ENCODE data around the gene TNNT3.
"Not testable (repeated sequence)": the region's sequence is repeated elsewhere in the genome, so short reads cannot be mapped to it uniquely, and the experiment has no call there.

TNNT3 gene

GRCh38 chr11:1919391-1920127 is at the start of gene TNNT3:
TNNT3 (plus strand) TSS chr11:1919703; CDS start chr11:1922875, 3,172 bp downstream.
- Histone ChIP-seq H3K27me3 (ENCODE audit: low read depth) (no peaks in the 10 kb centered on the region), H3K36me3 (replicated peaks) (no peaks in the 10 kb centered on the region), H3K4me1 (no peaks in the 10 kb centered on the region), H3K4me3 (no peak within 1 kb of the TSS), H3K9me3 (no peaks in the 10 kb centered on the region)
- DNase-seq (ENCODE audit: low spot score in 2 of 2) = no peak
- in situ Hi-C loops (cut with MboI; ENCODE audit: low sequenced_read_pairs) = loop anchor here (5.0 kb wide), 1 partner anchor 37 kb away; no protein-coding TSS in a partner anchor

DNA sequence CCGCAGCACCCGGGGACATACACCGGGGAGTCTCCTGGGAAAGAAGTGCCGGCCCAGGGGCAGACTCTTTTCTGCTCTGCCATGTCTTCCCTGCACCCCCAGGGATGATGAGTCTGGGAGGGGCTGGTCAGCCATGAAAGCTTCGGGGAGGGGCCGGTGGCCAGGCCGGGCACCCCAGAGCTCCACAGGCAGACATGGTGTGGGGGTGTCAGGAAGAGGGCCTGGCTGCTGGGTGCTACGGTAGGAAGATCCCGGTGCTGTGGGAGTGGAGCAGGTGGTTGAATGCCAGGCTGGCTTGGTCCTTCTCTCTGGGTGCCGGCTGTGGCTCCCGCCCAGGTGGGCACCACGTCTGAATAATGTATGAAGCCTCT is 49.2 kb upstream of the TNNT3 start:
- Histone ChIP-seq H3K27me3 (ENCODE audit: low read depth) (peaks cover 26% of the 10 kb centered on the region; the same call in 1 of the 2 replicates), H3K9me3 (no peaks in the 10 kb centered on the region), H3K4me1 (no peaks in the 10 kb centered on the region), H3K36me3 (replicated peaks) (no peaks in the 10 kb centered on the region), H3K4me3 (no peak overlapping the region)
- in situ Hi-C loops (cut with MboI; ENCODE audit: low sequenced_read_pairs) = loop anchor here (25.0 kb wide), 1 partner anchor 292 kb away; the partner anchor contains the start of genes INS and TH
- DNase-seq (ENCODE audit: low spot score in 2 of 2) = no peak

DNA sequence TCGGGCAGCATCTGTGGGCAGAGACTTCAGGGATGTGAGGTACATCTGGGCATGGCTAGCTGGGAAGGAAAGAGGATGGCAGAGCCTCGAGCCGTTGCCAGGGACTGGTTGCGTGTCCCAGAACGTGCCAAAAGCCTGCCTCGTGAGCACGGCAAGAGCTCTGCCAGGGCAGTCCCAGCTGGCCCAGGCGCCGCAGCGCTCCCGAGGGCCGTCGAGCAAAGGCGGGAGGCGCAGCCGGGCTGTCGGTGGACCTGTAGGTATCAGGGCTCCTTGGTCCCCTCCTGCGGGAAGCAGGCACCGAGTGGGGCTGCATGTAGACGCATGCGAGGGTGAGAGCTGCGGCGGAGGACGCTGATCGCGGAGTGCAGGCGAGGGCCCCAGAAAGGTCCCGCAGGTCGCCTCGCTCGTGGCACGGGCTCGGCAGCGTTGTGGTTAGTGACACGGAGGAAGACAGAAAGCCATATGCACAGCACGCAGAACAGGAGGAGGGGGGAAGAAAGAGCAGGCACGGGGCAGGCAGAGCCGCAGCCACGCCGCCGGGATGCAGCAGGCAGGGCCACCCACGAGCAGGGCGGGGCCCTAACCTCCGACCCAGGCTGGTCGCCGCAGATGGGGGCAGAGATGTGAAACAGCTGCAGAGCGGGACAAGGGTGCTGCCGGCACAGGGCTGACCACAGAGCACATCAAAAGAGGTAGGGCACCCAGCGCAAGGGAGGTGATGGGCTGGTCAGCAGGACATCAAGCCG is 48.6 kb upstream of the TNNT3 start:
- H3K9me3 ChIP-seq = no peaks in the 10 kb centered on the region
- in situ Hi-C loops (cut with MboI; ENCODE audit: low sequenced_read_pairs) = loop anchor here (25.0 kb wide), 1 partner anchor 291 kb away; the partner anchor contains the start of genes INS and TH
- DNase-seq (ENCODE audit: low spot score in 2 of 2) = no peak
- no peaks in the 10 kb centered on the region for H3K36me3 ChIP-seq (replicated peaks)
- H3K4me1 ChIP-seq = no peaks in the 10 kb centered on the region
- no peak overlapping the region for H3K4me3 ChIP-seq
- H3K27me3 ChIP-seq (ENCODE audit: low read depth) = peaks cover 26% of the 10 kb centered on the region; the same call in 1 of the 2 replicates

DNA sequence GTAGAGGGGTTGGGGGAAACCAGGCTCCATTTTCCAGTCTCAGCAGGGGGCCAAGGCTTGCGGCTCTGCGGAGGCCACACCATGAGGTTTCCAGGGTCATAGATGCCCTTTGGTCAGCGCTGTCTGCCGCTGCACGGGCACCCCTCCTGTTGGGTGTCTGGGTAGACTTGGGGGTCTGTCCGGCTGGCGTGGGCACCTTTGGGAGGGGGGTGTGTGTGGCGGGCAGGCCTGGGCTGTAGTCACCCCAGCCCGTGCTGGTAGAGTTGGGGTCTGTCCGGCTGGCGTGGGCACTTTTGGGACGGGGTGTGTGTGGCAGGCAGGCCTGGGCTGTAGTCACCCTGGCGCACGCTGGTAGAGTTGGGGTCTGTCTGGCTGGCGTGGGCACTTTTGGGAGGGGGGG is 48.0 kb upstream of the TNNT3 start:
- no peaks in the 10 kb centered on the region for H3K4me1 ChIP-seq
- in situ Hi-C loops (cut with MboI; ENCODE audit: low sequenced_read_pairs) = loop anchor here (25.0 kb wide), 1 partner anchor 291 kb away; the partner anchor contains the start of genes INS and TH
- H3K9me3 ChIP-seq = no peaks in the 10 kb centered on the region
- DNase-seq (ENCODE audit: low spot score in 2 of 2) = no peak
- no peak overlapping the region for H3K4me3 ChIP-seq
- peaks cover 26% of the 10 kb centered on the region; the same call in 1 of the 2 replicates for H3K27me3 ChIP-seq (ENCODE audit: low read depth)
- H3K36me3 ChIP-seq (replicated peaks) = no peaks in the 10 kb centered on the region

- no peak for DNase-seq (ENCODE audit: low spot score in 2 of 2)
- H3K4me1 ChIP-seq = no peaks in the 10 kb centered on the region
- no peaks in the 10 kb centered on the region for H3K9me3 ChIP-seq
- no peaks in the 10 kb centered on the region for H3K36me3 ChIP-seq (replicated peaks)
- in situ Hi-C loops (cut with MboI; ENCODE audit: low sequenced_read_pairs) = loop anchor here (25.0 kb wide), 1 partner anchor 290 kb away; the partner anchor contains the start of genes INS and TH
- no peak overlapping the region for H3K4me3 ChIP-seq
- H3K27me3 ChIP-seq (ENCODE audit: low read depth) = peaks cover 26% of the 10 kb centered on the region; the same call in 1 of the 2 replicates
These were observed 47.1 kb upstream of the TNNT3 start for GRCh38 chr11:1872267-1872985.

DNA sequence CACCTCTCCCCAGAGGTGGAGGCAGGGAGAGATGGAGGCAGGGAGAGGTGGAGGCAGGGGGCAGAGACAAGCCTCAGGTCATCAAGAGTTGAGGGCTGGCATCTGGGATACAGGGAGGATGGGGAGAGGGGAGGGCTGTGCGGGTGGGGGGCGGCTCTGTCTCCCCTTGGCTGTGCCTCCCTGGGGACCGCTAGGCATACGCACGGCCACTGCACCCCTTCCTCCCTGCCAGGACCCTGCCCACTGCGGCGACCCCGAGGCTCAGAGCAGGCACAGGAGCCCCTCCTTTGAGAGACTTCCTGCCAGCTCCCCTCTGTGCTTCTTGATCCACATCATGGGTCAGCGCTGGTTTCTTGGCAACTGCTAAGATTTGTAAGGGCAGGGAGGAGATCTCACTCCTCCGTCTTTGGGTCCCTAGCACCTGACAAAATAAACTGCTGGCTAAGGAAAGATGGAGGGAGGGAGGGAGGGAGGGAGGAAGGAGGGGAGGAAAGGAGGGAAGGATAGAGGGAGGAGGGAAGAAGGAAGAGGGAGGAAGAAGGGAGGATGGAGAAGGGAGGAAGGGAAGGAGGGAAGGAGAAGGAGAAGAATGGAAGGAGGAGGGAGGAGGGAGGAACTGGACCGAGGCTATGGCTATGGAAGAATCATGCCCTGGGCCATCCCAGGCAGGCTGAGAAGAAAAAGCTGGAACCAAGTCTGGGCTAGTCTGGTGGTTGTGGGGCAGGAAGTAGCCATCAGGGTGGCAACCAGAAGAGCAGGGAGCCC is 46.3 kb upstream of the TNNT3 start:
- DNase-seq (ENCODE audit: low spot score in 2 of 2) = no peak
- Histone ChIP-seq H3K9me3 (no peaks in the 10 kb centered on the region), H3K36me3 (replicated peaks) (no peaks in the 10 kb centered on the region), H3K4me1 (no peaks in the 10 kb centered on the region), H3K27me3 (ENCODE audit: low read depth) (peaks cover 26% of the 10 kb centered on the region; the same call in 1 of the 2 replicates), H3K4me3 (no peak overlapping the region)
- in situ Hi-C loops (cut with MboI; ENCODE audit: low sequenced_read_pairs) = loop anchor here (25.0 kb wide), 1 partner anchor 289 kb away; the partner anchor contains the start of genes INS and TH

DNA sequence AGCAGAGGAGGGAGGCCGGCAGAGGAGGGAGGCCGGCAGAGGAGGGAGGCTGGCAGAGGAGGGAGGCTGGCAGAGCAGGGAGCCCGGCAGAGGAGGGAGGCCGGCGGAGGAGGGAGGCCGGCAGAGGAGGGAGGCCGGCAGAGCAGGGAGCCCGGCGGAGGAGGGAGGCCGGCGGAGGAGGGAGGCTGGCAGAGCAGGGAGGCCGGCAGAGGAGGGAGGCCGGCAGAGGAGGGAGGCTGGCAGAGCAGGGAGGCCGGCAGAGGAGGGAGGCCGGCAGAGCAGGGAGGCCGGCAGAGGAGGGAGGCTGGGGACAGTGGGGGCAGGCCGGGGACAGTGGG is 45.7 kb upstream of the TNNT3 start:
- H3K4me1 ChIP-seq; DNase-seq (ENCODE audit: low spot score in 2 of 2); H3K36me3 ChIP-seq (replicated peaks); H3K9me3 ChIP-seq; H3K4me3 ChIP-seq: not testable (repeated sequence)
- in situ Hi-C loops (cut with MboI; ENCODE audit: low sequenced_read_pairs) = loop anchor here (25.0 kb wide), 1 partner anchor 289 kb away; the partner anchor contains the start of genes INS and TH
- H3K27me3 ChIP-seq (ENCODE audit: low read depth) = peaks cover 23% of the 10 kb centered on the region; the same call in 1 of the 2 replicates

GRCh38 chr11:1874441-1875092 is 44.9 kb upstream of the TNNT3 start:
- not testable (repeated sequence) for H3K4me3 ChIP-seq; DNase-seq (ENCODE audit: low spot score in 2 of 2); H3K4me1 ChIP-seq; H3K36me3 ChIP-seq (replicated peaks); H3K9me3 ChIP-seq
- in situ Hi-C loops (cut with MboI; ENCODE audit: low sequenced_read_pairs) = loop anchor here (25.0 kb wide), 1 partner anchor 288 kb away; the partner anchor contains the start of genes INS and TH
- H3K27me3 ChIP-seq (ENCODE audit: low read depth) = peaks cover 19% of the 10 kb centered on the region; the same call in 1 of the 2 replicates

DNA sequence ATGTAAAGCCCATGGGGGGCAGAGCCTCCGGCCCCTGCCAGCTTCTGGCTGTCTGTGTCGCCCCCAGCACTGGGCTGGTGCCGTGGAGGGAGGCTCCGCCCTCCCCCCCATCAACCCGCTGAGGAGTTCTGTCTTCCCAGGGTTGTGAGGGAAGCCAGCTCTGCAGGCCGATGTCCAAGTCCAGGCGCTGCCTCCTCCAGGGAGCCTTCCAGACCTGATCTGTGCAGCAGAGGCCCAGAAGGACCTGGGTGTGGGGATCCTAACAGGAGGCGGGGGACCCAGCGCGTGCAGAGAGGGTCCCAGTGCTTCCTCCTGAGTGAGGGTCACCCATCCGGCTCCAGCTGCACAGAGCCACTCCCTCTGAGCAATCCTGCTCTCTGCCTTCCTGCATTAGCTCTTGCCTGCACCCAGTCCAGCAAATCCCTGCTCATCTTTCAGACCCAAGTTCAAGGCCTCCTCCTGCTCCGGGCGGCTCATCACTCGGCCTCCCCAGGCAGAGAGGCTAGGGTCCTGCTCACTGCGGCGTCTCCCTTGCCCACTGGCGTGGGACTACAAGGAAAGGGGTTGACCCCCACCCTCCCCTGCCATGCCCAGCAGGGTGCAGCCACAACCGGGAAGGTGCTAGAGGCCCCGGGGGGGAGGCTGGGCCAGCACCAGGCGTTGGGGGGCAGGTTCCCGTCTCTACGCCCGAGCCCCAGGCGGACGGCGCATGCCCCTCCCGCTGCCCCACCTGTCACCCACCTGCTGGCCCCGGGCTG is 44.2 kb upstream of the TNNT3 start:
- in situ Hi-C loops (cut with MboI; ENCODE audit: low sequenced_read_pairs) = no loop called here
- no peaks in the 10 kb centered on the region for H3K36me3 ChIP-seq (replicated peaks)
- H3K4me1 ChIP-seq = no peaks in the 10 kb centered on the region
- no peak for DNase-seq (ENCODE audit: low spot score in 2 of 2)
- H3K27me3 ChIP-seq (ENCODE audit: low read depth) = peaks cover 12% of the 10 kb centered on the region; the same call in 1 of the 2 replicates
- H3K9me3 ChIP-seq = no peaks in the 10 kb centered on the region
- H3K4me3 ChIP-seq = no peak overlapping the region

DNA sequence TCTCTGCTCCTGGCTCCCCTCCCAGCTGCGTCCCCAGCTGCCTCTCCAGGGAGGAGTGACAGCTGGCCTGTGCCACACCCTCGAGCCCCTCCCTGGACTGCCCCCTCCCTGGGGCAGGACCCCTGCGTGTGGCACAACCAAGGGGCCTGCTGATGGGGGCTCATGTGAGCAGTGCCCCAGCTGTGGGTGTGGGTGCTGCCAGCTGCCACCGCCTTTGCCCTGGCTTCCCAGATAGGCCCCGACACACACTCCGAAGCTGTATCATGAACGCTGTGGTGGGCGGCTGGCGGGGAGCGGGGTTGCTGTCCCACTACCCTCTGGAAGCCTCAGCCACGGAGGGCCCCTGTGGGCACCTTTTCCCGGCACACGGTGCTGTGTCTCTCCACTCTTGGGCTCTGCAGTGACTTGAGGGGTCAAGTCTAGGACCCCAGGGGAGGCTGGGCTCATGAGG is 43.6 kb upstream of the TNNT3 start:
- H3K4me1 ChIP-seq; H3K9me3 ChIP-seq; H3K36me3 ChIP-seq (replicated peaks); in situ Hi-C loops (cut with MboI; ENCODE audit: low sequenced_read_pairs); DNase-seq (ENCODE audit: low spot score in 2 of 2); H3K4me3 ChIP-seq; H3K27me3 ChIP-seq (ENCODE audit: low read depth): not testable (repeated sequence)

GRCh38 chr11:1876361-1877063 is 43.0 kb upstream of the TNNT3 start:
- peak in 1 of 2 experiments; percentile 76 for DNase-seq (ENCODE audit: low spot score in 2 of 2)
- H3K4me1 ChIP-seq = no peaks in the 10 kb centered on the region
- H3K36me3 ChIP-seq (replicated peaks) = no peaks in the 10 kb centered on the region
- no peak overlapping the region for H3K4me3 ChIP-seq
- H3K27me3 ChIP-seq (ENCODE audit: low read depth) = no peaks in the 10 kb centered on the region
- H3K9me3 ChIP-seq = no peaks in the 10 kb centered on the region
- in situ Hi-C loops (cut with MboI; ENCODE audit: low sequenced_read_pairs) = no loop called here
